Upper lobe of right lung (tissue), 1 donor: ENCODE data around the gene RNF112. TPM values are rescaled to one million over a fixed set of nuclear protein-coding genes. Genes with fewer than 3 reads are reported as not detected.

Experiments
- ATAC-seq: fragments of 200-7000 bp; cut with Tn5 transposase; one replicate; pipeline ENCODE4 v1.9.1; 2020; ENCODE audit warnings: mild to moderate bottlenecking, moderate library complexity
- DNase-seq: peaks from one replicate; pipeline ENCODE4 v3.0.0-alpha.2; 2020
- H3K27ac ChIP-seq: fragments of 200-600 bp; one replicate; pipeline ENCODE4 v1.8.0; 2022
- H3K27me3 ChIP-seq: fragments of 200-600 bp; one replicate; pipeline ENCODE4 v1.8.0; 2022; ENCODE audit warnings: mild to moderate bottlenecking
- H3K36me3 ChIP-seq: fragments of 200-600 bp; one replicate; pipeline ENCODE4 v1.8.0; 2022
- H3K4me1 ChIP-seq: fragments of 200-600 bp; one replicate; pipeline ENCODE4 v1.8.0; 2022
- H3K4me3 ChIP-seq: fragments of 200-600 bp; one replicate; pipeline ENCODE4 v1.8.0; 2022; ENCODE audit warnings: mild to moderate bottlenecking
- H3K9me3 ChIP-seq: fragments of 200-600 bp; one replicate; pipeline ENCODE4 v1.8.0; 2022
- intact Hi-C: fragments of 100-400 bp; cut with DNase I; formaldehyde crosslinking; loops from one replicate; pipeline ENCODE4 v1.11.0; 2022
- total RNA-seq: library from RNA; stranded (reverse); fragmentation: NEBNext Ultra II Directional; extraction: Animal tissue kit (Norgen Biotek cat#: 25700); gene quantifications from one replicate; pipeline ENCODE4 v1.2.1, GENCODE V29; 2021
- TF ChIP-seq, protein P1 (sequence below): fragments of 200-600 bp; IDR thresholded peaks from one replicate; pipeline ENCODE4 v1.8.0; 2022; ENCODE audit warnings: antibody characterized with exemption
- donor health status: DM: no; HTN: yes; CAD: no; lungs with severe emphysema.

RNF112 gene
- total RNA-seq, 1 donor from 2014 or later = 1.6 TPM

DNA sequence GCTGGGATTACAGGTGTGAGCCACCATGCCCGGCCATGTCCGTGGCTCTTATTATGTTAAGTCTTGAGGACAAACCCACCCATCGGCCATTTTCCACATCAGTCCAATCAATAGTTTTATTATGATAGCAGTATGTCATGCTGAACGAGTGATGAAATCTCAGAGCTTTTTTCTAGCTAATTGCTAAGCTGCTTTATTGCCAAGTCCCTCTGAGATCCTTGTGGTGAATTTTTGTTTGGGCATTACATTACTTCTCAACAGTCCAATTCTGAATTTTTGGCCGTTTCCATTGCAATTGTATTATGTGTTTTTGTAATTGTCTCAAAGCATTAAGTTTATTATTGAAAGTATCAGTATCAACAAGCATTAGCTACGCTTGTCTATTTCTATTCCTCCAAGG is 10.9 kb downstream of the RNF112 start:
- no peaks in the 10 kb centered on the region for H3K36me3 ChIP-seq
- no peaks in the 10 kb centered on the region for H3K27me3 ChIP-seq
- H3K4me1 ChIP-seq = no peaks in the 10 kb centered on the region
- H3K4me3 ChIP-seq = no peak overlapping the region
- TF ChIP-seq, protein P1, sequence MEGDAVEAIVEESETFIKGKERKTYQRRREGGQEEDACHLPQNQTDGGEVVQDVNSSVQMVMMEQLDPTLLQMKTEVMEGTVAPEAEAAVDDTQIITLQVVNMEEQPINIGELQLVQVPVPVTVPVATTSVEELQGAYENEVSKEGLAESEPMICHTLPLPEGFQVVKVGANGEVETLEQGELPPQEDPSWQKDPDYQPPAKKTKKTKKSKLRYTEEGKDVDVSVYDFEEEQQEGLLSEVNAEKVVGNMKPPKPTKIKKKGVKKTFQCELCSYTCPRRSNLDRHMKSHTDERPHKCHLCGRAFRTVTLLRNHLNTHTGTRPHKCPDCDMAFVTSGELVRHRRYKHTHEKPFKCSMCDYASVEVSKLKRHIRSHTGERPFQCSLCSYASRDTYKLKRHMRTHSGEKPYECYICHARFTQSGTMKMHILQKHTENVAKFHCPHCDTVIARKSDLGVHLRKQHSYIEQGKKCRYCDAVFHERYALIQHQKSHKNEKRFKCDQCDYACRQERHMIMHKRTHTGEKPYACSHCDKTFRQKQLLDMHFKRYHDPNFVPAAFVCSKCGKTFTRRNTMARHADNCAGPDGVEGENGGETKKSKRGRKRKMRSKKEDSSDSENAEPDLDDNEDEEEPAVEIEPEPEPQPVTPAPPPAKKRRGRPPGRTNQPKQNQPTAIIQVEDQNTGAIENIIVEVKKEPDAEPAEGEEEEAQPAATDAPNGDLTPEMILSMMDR = no peak
- intact Hi-C loops = no loop called here
- no peaks in the 10 kb centered on the region for H3K9me3 ChIP-seq
- DNase-seq (no peak), ATAC-seq (no peak)
- no peak overlapping the region for H3K27ac ChIP-seq

DNA sequence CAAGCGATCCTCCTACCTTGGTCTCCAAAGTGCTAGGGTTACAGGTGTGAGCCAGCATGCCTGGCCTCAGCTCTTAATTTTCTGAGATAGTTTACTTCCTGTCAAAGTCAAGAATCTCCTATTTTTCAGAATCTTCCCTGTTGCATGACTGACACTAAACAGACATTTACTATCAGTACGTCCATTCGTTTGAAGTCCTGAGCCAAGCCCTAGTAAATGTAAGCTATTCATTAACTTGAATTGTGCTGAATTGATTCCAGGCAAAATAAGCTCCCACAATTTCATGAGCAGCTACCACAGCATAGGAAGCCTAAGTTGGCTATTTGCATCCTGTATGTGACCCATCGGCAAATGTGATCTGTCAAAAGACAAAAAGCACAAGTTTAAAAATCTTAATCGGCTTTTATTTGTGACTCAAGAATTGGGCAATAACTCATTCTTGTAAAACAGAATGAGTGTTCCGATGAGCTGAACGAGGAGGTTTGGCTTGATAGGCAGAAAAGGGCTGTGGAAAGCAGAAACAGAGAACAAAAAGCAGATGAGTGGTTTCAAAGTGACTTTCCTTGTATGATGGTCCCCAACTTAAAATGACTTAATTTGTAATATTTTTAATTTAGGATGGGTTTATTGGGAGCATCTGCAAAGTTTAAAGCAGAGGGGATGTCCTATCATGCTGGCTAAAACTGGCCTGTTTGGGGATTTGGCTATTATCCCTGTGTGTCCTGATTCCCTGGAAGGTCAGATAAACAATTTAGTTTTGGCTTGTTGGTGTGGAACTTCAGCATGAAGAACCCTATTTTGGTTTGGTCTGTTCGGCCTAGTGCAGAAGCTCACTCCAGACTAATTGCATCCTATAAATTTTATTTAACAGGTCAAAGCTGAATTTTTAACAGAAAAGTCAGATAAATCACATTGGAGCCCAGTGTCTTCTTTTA is 14.2 kb downstream of the RNF112 start:
- intact Hi-C loops = no loop called here
- no peaks in the 10 kb centered on the region for H3K9me3 ChIP-seq
- no peaks in the 10 kb centered on the region for H3K4me1 ChIP-seq
- ATAC-seq = no peak
- no peaks in the 10 kb centered on the region for H3K27me3 ChIP-seq
- TF ChIP-seq, protein P1 = no peak
- no peak for DNase-seq
- no peaks in the 10 kb centered on the region for H3K36me3 ChIP-seq
- H3K4me3 ChIP-seq = no peak overlapping the region
- H3K27ac ChIP-seq = no peak overlapping the region

DNA sequence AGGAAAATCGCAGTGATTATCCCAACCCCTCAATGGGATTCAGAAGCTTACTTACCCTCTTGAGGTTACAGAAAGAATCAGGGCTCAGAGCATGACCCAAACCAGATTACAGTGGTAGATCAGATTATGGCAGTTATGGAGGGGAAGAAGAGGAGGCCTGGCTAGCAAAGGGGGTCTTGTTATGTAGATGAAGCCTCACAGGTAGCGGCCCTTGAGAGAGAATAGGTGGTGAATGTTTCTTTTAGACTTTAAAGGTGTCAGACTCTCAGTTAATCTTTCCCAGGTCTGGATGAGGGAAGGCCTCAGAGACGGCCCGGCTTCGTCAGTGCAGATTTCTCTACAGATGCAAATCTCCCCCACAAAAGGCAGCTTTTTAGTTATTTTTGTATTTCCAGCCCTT is 15.6 kb downstream of the RNF112 start:
- DNase-seq (no peak), ATAC-seq (no peak)

DNA sequence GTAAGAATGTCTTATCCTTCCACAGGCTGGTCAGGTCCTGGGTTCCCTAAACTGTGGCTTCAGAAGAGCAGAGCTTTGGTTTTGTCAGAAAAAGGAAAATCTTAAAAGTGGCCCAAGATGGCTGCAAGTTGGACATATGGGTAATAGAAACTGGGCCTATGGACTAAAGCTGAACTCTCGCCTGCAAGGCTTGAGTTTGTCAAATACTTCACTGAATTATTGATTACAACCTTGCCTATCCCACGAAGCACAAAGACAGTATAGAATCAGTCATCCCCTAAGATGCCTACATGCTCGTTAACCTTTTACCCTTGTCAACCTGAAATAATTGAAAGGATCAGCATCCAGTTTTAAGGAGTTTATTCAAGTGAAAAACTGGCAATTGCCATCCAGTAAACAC is 20.7 kb downstream of the RNF112 start:
- intact Hi-C loops = no loop called here
- Histone ChIP-seq H3K4me1 (no peaks in the 10 kb centered on the region), H3K27ac (no peak overlapping the region), H3K27me3 (no peaks in the 10 kb centered on the region), H3K36me3 (no peaks in the 10 kb centered on the region), H3K4me3 (no peak overlapping the region), H3K9me3 (no peaks in the 10 kb centered on the region)
- ATAC-seq (no peak), DNase-seq (no peak)
- TF ChIP-seq, protein P1 = no peak

More for the DNA sequence above, 15.6 kb downstream of the RNF112 start:
- intact Hi-C loops = no loop called here
- Histone ChIP-seq H3K36me3 (no peaks in the 10 kb centered on the region), H3K27me3 (no peaks in the 10 kb centered on the region), H3K4me1 (no peaks in the 10 kb centered on the region), H3K9me3 (no peaks in the 10 kb centered on the region), H3K27ac (no peak overlapping the region), H3K4me3 (no peak overlapping the region)
- TF ChIP-seq, protein P1 = no peak

DNA sequence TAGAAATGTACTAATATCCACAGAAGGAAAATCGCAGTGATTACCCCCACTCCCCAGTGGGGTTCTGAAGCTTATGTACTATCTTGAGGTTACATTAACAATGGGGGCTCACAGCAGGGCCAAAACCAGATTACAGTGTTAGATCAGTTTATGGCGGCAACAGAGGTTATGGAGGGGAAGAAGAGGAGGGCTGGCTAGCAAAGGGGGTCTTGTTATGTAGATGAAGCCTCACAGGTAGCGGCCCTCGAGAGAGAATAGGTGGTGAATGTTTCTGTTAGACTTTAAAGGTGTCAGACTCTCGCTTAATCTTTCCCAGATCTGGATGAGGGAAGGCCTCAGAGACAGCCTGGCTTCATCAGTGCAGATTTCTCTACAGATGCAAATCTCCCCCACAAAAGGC is 22.2 kb downstream of the RNF112 start:
- no peak for ATAC-seq

More for the DNA sequence above, 22.2 kb downstream of the RNF112 start:
- Histone ChIP-seq H3K9me3 (no peaks in the 10 kb centered on the region), H3K4me1 (no peaks in the 10 kb centered on the region), H3K27ac (no peak overlapping the region), H3K36me3 (no peaks in the 10 kb centered on the region), H3K27me3 (no peaks in the 10 kb centered on the region), H3K4me3 (no peak overlapping the region)
- TF ChIP-seq, protein P1 = no peak
- intact Hi-C loops = no loop called here
- no peak for DNase-seq
